HG02981 (cell line): ENCODE results near the gene CDHR3.
"Not testable (repeated sequence)": the region's sequence is repeated elsewhere in the genome, so short reads cannot be mapped to it uniquely, and the experiment has no call there.

Experiments used
- ATAC-seq: cut with Tn5 transposase; IDR thresholded peaks from one replicate; pipeline ENCODE4 v1.9.1; 2021; ENCODE audit warnings: mild to moderate bottlenecking, moderate library complexity; ENCODE audit not compliant: unreplicated experiment

CDHR3 gene

DNA sequence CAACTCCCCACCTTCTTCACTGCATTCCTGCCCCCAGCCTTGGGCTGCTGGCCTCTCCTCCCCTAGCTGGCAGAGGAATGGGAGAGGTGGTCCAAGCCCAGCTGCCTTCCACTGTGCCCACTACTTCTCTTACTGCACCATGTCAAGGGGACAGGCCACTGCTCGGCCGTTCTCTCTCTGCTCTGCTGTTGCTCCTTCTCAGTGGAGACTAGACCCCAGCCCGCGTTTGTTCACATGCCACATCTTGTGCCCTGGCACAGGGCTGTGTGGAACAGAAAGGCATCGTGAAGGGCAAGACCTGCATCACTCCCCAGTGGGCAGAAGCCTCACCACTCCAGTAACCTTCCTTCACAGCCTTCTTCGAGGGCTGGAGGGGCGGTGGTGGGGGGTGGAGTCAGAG, 711 bp upstream of the CDHR3 start:
- ATAC-seq = no peak

DNA sequence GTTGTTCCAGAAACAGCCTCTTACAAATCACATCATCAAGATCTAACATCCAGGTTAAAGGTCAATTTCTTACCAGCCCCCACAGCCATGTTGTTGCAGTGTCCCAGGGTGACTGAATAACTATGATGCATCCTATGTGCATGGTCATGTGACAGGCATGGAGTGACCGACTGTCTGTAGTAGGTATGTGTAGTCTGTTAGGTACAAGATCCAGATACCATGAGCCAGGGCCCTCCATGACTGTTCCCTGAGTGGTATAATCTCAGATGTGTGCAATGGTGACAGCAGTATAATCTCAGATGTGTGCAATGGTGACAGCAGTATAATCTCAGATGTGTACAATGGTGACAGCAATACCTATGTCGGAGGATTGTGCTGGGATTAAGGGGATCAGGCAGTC, 8.8 kb downstream of the CDHR3 start:
- ATAC-seq = no peak

DNA sequence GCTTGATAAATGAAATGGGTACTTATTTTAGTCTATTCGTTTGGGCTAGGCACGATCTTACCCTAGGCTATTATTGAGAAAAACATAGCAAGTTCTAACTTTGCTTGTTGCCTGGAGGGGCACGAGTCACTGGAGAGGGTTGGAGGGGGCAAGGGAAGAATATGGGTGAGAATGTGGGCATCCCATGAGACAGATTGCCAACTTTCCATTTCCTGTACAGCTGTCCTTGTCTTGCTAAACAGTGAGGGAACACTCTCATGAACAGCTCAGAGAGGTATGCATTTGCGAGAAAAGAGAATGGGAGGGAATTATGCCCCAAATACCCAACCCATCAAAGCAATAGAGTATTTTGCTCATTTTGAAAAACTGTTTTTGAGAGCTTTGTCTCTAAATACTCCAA, 9.2 kb downstream of the CDHR3 start:
- ATAC-seq = no peak

DNA sequence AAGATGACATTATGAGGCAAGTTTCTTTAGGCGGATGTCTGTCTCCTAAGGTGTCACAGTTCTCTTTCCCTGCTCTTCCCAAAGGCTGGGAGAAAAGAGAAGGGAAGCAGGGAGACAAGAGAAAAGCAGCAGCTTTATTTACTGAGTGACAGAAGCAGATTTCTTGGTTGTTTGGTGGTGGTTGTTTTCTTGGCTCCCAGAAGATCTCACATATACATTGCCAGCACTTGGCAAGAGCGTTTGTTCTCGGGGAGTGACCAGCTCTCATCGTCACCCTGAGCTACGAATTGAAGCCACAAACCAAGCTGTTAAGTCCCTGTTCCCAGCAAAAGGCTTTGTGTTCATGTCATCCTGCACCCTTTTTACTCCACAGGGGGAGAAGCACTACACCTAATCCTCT, 11.4 kb downstream of the CDHR3 start:
- ATAC-seq = no peak

DNA sequence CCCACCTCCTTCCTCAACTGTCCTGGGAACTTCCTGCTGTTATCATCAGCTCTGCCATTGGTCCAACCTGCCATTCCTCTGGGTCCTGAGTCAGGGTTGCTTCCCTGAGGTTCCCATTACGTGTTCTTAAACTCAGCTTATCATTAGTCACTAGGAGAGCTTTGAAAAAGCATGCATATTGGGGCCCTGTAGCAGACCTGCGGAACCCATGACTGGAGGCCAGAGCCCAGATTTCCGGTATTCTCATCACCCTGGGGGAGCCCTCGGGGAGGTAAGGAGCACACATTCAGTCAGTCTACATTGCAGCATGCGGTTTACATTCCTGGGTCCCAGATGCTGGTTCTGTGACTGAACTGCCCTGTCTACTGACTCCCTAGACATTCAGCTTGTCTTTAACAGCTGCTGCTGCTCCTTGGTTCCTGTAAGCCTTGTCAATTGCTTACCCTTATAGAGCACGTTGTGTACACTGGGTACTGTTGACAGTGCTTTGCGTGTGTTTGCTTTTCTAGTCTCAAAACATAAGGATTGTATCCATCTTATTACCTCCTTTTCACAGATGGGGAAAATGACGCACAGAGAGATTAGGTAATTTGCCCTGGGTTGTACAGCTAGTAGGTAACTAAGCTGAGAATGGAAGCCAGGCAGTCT, 12.8 kb downstream of the CDHR3 start:
- no peak for ATAC-seq

DNA sequence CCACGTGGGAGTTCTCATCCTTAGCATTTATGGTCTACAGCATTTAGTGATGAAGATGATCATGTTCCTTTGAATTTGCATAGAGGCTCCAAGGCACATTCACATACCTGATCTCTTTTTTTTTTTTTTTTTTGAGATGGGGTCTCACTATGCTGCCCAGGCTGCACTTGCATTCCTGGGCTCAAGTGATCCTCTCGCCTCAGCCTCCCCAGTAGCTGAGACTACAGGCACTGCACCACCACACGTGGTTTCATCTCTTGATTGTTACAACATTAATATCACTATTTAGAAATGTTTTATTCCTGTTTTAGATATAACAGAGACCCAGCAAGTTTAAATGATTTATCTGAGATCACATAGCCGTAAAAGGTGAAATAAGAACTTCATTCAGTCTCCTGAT, 13.8 kb downstream of the CDHR3 start:
- ATAC-seq = no peak

DNA sequence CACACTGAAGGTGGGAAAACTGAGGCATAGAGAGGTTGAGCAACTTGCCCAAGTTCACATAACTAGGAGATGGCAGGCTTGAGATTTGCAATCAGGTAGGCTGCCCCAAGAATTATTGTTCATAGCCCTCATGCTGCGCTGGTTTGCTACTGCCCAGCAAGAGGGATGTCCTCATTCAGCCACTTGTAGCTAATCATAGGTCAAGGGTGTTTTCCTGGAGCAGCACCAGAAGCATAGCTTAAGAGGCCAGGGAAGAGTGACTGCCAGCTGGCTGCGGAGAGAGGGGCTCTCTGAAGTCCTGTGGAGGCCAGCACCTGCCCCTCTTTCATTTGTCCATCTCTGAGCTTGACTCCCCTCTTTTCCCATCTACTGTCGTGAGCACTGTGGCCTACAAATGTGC, 15.0 kb downstream of the CDHR3 start:
- ATAC-seq = no peak

DNA sequence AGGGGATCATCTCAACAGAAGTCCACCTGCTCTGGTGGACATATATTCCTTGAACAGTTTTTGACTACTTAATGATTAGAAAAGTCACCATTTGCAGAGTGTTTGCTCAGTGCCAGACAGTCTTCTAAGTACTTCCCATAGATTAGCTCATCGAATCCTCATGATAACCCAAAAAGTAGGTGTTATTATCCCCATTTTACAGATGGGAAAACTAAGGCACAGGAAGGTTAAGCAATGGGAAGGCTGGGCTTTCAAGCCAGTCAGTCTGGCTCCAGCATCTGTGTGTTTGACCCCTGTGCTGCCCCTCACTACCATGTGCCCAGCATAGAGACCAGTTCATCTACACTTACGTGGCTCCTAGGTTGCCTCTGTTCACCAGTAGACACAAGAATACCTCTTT, 15.9 kb downstream of the CDHR3 start:
- ATAC-seq = no peak

DNA sequence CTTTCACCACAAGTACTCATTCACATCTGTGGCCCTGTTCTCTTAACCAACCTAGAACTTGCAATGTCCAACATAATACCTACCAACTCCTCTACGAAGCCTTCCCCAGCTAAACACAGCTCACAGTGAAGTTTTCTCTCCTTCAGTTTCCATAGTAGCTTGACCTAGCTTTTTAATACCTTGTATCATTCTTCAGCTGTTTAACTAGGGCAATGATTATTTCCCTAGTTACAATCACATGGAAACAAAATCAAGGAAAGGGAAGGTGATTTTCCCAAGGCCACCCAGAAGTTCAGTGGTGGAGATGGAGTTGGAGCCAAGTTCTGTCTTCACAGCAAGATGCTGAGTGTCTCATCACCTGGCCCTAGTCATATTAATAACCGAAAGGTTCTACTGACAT, 16.3 kb downstream of the CDHR3 start:
- ATAC-seq = no peak

DNA sequence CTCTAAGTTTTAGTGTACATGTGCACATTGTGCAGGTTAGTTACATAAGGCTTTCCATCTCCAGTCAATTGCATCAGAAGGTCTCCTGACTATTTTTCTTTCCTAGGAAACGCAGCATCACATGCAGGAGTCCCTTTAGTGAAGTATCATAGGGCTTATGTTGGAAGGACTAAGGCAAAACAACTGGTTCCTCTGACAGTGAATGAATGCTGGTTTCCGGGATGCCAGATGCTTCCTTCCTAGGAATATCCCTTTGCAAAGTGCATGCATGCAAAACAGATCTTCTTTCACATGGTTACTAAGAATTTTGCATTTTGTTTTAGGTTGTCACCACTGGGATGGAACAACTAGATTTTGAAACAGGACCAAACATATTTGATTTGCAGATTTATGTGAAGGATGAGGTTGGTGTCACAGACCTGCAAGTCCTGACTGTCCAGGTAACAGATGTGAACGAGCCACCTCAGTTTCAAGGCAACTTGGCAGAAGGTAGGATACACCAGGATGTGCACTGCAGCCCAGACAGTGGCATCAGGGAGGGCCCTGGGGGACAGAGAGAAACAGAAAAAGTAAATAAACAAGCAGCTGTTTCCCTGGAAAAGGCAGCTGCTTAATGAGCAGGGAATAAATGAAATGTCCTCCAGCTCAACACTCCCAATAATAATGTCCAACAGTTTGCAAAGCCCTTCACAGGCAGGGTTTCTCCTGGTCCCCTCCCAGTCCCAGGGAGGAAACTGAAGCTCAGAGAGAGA, 17.8 kb downstream of the CDHR3 start:
- no peak for ATAC-seq

DNA sequence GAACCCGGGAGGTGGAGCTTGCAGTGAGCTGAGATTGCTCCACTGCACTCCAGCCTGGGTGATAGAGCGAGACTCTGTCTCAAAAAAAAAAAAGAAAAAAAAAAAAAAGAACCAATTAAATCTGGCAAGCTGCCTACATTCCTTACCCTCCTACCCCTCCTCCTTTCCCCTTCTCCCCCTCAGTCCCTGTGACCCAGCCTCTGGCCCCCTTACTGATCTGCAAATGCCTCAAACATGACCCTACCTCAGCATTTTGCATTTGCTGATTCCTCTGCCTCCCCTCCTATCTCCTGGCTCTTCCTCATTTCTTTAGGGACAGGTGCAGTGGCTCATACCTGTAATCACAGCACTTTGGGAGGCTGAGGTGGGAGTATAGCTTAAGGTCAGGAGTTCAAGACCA, 19.3 kb downstream of the CDHR3 start:
- no peak for ATAC-seq

DNA sequence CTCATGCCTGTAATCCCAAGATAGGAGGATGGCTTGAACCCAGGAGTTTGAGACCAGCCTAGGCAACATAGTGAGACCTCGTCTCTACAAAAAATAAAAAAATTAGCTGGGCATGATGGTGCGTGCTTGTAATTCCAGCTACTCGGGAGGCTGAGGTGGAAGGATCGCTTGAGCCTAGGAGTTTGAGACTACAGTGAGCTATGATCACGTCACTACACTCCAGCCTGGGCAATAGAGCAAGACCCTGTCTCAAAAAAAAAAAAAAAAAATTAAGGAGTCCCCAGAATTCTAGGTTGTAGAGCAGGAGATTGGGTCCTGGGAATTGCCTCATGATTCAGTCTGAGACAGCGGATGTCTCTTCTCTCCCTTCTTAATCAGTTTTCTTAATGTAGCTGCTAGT, 21.7 kb downstream of the CDHR3 start:
- not testable (repeated sequence) for ATAC-seq

DNA sequence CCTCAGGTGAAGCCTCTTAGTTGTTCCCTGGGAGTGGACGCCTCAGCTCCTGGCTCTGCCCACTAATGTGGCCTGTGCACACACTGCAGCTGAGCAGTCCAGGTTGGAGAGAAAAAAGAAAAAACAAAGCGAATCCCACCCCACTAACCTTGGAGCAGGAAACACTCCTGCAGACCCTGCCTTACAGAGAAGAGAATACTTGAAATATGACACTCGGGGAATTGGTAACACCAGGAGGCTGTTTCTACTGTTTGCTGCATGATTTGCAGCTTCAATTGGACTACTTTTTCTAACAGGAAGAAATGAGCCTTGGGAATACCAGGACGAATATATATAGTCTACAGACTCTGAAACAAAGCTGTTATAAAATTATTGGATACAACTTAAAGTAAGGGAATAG, 22.2 kb downstream of the CDHR3 start:
- ATAC-seq = no peak

DNA sequence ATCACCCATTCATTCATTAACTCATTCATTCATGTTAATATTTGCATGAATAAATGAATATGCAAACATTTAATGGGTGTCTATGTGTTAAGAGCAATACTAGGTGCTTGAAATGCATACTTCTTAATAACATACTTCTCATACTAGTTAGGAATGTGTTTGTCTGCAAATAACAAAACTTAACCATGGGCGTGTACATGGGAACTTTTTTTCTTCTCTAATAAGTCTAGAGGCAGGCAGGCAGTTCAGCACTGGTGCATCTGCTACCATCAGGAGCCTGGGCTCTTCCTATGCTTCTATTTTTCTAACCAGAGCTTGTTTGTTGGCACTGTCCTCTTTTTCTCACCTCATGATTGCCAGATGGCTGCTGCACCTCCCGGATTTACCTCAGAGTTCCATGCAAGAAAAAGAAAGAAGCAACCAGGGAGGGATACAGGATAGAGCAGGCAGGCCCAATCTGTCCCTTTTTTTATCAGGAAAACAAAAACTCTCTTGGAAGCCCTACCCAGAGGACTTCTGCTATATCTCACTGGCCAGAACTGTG, 22.7 kb downstream of the CDHR3 start:
- no peak for ATAC-seq

DNA sequence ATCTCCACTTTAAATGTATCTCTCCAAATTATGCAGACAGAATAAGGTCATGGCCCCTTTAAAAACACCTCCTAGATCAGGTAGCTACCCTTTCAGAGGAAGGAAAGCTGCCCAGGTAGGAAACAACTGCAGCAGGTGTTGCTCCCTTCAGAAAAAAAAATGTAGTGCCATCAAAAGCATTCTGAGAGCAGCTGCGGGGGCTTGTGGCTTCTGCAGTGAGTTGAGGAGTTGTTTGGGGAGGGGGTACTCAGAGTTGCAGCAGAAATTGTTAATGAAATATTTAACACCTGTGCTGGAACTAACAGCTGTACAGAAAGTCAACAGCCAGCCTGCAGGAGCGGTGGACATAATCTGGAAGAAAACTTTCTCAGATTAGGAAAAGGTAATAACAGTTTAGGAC, 24.0 kb downstream of the CDHR3 start:
- no peak for ATAC-seq

DNA sequence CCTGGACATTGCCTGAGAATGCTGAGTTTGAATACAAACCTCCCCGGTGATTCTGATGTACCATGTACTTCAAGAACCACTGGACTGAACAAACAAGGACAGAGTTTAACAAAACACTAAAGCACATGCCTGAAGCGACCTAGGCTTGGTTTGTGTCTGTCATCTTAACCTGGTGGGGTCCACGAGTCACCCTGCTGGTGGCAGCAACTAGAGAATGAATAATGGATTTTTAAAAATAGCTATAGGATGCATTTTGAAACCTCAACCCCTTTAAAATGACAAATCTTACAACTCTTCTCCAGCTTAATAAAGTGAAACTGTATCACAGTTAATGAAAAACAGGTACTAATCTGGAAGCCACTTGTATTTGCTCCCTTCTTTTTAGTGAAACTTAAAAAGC, 25.2 kb downstream of the CDHR3 start:
- no peak for ATAC-seq

DNA sequence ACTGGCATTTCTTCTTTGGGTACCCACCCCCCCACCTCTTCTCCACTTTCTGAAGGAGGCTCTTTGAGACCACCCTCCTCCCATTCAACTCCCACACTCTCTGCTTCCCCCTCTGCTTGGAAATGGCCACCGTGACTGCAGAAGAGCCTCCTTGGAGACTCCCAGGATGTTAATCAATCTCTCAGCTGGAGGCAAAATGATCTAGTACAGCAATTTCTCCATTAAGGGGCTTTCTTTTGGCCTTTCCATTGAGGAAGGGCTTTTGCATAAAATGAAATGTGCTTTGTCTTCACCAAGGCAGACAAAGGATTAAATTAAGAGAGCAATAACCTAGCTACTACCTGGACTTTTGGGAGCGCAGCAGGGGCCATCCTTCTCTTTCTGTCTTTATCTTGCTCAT, 26.1 kb downstream of the CDHR3 start:
- ATAC-seq = no peak

DNA sequence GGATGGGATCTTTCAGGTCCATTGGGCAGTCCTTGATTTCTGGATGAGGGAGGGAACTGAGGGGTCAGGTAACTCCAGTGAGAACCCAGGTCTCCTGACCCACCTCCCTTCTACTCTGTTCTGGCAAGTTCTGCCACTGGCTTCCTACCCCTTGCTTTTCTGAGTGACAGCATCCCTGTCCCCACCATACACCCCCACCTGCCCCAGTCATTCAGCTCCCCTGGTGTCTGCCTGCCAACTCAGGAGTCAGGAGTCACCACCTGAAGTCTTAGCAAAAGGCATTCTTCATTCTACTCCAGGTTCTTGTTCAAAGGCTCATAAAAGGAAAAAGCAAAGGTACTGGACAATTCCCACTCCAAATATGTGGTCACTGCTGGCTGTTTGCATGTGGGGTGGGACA, 26.6 kb downstream of the CDHR3 start:
- no peak for ATAC-seq

DNA sequence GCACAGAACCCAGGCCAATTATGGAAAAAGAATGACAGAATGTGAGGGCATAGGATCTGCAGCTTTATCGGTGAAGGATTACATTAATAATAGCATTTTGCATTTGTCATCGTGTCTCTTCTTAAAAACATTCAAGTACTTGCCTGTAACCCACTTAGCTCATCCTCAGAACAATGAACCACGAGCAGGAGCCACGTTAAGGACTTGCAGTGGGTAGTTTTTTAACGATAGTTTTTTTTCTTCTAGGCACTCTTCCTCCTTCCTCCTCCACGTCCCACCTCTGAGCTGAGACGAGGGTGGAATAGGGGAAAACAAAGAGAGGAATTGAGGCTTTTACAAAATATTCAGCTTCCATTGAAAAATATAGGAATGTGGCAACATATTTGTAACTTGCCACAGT, 27.1 kb downstream of the CDHR3 start:
- ATAC-seq = no peak

DNA sequence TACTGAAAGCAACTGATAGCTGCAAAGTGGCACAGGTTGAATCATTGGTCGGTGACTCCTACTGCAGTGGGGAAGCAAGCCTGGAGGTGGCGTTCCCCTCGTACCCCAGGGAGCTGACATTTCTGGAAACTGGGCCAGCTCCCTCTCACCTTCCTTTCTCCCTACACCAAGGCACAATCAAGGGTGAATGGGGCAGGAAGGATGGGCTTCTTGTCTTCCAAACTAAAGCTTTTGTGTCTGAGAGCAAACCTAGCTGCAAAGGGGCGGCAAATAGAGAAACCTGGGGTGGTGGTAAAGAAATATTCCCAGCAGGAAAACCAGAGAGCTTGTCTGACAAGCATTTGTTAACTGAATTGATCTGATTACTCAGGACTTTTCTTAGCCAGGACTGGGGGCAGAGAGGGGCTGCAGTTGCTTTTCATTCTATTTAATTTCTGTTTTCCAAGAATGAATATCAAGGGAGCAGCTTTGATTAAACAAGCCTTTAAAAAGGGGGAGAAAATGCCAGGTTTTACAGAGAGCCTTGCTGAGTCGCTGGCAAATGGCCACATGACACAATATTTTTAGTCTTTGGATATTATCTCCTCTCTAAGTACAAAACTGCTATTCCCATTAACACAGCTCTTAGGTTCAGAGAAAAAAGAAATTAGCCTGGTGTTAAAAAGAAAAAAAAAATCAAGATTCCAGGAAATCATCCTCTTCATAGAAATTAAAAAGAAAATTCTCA, 27.8 kb downstream of the CDHR3 start:
- ATAC-seq = no peak

DNA sequence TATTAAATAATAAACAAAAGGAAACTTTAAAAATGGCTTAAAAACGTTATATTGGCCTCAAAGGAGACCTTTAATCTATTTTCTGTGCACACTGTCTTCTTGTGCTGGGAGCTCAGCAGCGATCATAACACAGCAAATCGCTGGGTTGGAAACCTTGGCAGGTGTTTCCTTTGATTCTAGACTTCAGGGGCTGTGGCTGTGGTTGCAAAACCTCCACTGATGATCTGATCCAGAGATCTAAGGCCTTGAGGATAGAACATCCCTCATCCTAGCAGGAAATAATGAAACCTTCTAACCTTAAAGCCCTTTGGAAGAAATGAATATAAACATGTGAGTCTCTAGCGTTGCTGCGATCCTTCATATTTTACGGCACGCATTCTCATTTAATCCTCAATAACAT, 29.8 kb downstream of the CDHR3 start:
- ATAC-seq = no peak
